Heart left ventricle (tissue), 16 donors: ENCODE measurements around the gene DNAJB2. TPM values are rescaled to one million over a fixed set of nuclear protein-coding genes. Genes with fewer than 3 reads are reported as not detected.

ENCODE experiments used
- ATAC-seq, 4 donors: fragments of 200-7000 bp; cut with Tn5 transposase; one replicate each; pipeline ENCODE4 v1.9.1; 2020 to 2022; ENCODE audit warnings: moderate library complexity in 4 of 4, mild to moderate bottlenecking in 3 of 4, moderate number of reproducible peaks in 1 of 4
- DNase-seq, 5 donors: peaks; one replicate each; pipeline ENCODE4 v3.0.0-alpha.2; 2020
- H3K27ac ChIP-seq, 12 donors: fragments of 200-600 bp; sonication (generic) in 4 of 12; one replicate each; pipeline versions ENCODE4 v1.5.0 to v1.8.0; 2016 to 2022; ENCODE audit warnings: mild to moderate bottlenecking in 2 of 12
- H3K27me3 ChIP-seq, 9 donors: fragments of 200-600 bp; sonication (generic) in 2 of 9; one replicate each; pipeline versions ENCODE4 v1.5.1 to v1.8.0; 2016 to 2022; ENCODE audit warnings: mild to moderate bottlenecking in 3 of 9
- H3K36me3 ChIP-seq, 9 donors: fragments of 200-600 bp; sonication (generic) in 2 of 9; one replicate each; pipeline versions ENCODE4 v1.5.0 to v1.8.0; 2018 to 2022; ENCODE audit warnings: mild to moderate bottlenecking in 2 of 9
- H3K4me1 ChIP-seq, 12 donors: fragments of 200-600 bp; sonication (generic) in 4 of 12; one replicate each; pipeline versions ENCODE4 v1.5.0 to v1.8.0; 2016 to 2022; ENCODE audit warnings: mild to moderate bottlenecking in 3 of 12
- H3K4me3 ChIP-seq, 12 donors: fragments of 200-600 bp; sonication (generic) in 4 of 12; one replicate each; pipeline versions ENCODE4 v1.5.0 to v1.8.0; 2017 to 2022; ENCODE audit warnings: mild to moderate bottlenecking in 9 of 12, moderate library complexity in 4 of 12
- H3K9me3 ChIP-seq, 12 donors: fragments of 200-600 bp; sonication (generic) in 4 of 12; one replicate each; pipeline versions ENCODE4 v1.5.0 to v1.8.0; 2016 to 2022; ENCODE audit warnings: mild to moderate bottlenecking in 1 of 12
- POLR2A ChIP-seq, 2 donors: fragments of 450-650 bp; IDR thresholded peaks; one replicate each; pipeline ENCODE4 v1.6.1; 2017; ENCODE audit warnings: antibody characterized with exemption in 2 of 2, mild to moderate bottlenecking in 2 of 2, moderate library complexity in 2 of 2
- WGBS, 4 donors: extraction: QIAGEN DNeasy Blood & Tissue Kit in 2 of 4; methylation state at CpG; one replicate each; pipeline versions ENCODE4 v1.1.5 to v1.1.7; 2013 to 2018; 5-methylcytosine and 5-hydroxymethylcytosine counted together
- intact Hi-C, 10 donors: fragments of 100-400 bp; cut with DNase I; formaldehyde crosslinking; loops; one replicate each; pipeline versions ENCODE4 v1.11.1 to v1.14.2; 2022
- polyA plus RNA-seq, 2 donors: library from polyadenylated mRNA; stranded (reverse); fragments of 200-250 nt; gene quantifications; one replicate each; pipeline ENCODE4 v1.2.3, GENCODE V29; 2013
- total RNA-seq, 9 donors: library from RNA; depleted of rRNA in 2 of 9; stranded (reverse); fragments of >200 nt in 2 of 9; fragmentation: NEBNext Ultra II Directional in 3 of 9; extraction: Animal tissue kit (Norgen Biotek cat#: 25700) in 3 of 9; gene quantifications; one replicate each; pipeline versions ENCODE4 v1.1.0 to v1.2.4, GENCODE V29; 2016 to 2023
- TF ChIP-seq, protein P1 (sequence below), 12 donors: fragments of 200-600 bp; sonication (generic) in 4 of 12; IDR thresholded peaks; one replicate each; pipeline versions ENCODE4 v1.5.0 to v1.8.0; 2018 to 2022; ENCODE audit warnings: antibody characterized with exemption in 12 of 12, mild to moderate bottlenecking in 5 of 12
- donor health status: ischemic (EF 13 %, LVEDD 7.1; RV severe dilation, severe dysfunction).
- donor health status: healthy with polysubstance abuse.
- donor health status: DM: no; HTN: yes; CAD: no.
- donor health status: DM: no; HTN: no; CAD: no.
- donor health status: ischemic (EF 25% LVEDD 6.9; RV normal size, moderate dysfunction).
- donor health status: ischemic (EF 25% LVEDD 5.7; RV mildly dilated, moderate dysfunction).
- donor health status: healthy.
- donor health status: DM: yes; HTN: yes; CAD: no.
- donor health status: ischemic (EF 35%, LVEDD 5.7; RV mildly dilated, moderate dysfunction).
- donor health status: nonischemic (EF 11% LVEDD 7.7; RV severe dilation, severe dysfunction).
- donor health status: DM: yes; HTN: yes; CAD: no.
- donor health status: PGD.
- donor health status: ischemic (EF 29% LVEDD 5.4; RV normal size, mild dysfunction).
- donor health status: nonischemic (EF 23%, LVEDD 6.1; RV moderate dilation, normal function).

Gene DNAJB2
- total and polyA plus RNA-seq, 11 donors: 61.3 to 181 (median 74.9) TPM

DNA sequence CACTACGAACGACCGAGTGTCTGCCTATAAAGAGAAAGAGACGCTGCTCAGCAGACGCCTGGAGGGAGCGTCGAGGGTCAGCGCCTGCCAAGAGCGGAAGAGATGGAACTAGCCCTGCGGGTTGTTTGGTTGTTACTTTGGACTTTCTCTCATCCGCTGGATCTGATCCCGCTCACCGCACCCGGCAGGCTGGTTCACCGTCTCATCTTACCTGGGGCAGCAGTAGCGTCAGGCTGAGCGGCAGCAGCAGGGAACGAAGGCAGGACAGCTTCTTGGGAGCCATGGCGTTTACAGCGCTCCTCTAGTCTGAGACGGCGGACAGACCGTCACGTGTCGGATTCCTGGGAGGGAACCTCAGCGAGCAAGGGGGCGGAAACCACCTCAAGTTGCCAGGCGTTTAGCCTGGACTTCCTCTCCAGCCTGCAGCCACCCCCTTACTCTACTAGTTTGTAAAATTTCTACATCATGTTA is 35.8 kb upstream of the DNAJB2 start:
- no peak for TF ChIP-seq POLR2A (IDR thresholded peaks at IDR 0.05)
- TF ChIP-seq, protein P1, sequence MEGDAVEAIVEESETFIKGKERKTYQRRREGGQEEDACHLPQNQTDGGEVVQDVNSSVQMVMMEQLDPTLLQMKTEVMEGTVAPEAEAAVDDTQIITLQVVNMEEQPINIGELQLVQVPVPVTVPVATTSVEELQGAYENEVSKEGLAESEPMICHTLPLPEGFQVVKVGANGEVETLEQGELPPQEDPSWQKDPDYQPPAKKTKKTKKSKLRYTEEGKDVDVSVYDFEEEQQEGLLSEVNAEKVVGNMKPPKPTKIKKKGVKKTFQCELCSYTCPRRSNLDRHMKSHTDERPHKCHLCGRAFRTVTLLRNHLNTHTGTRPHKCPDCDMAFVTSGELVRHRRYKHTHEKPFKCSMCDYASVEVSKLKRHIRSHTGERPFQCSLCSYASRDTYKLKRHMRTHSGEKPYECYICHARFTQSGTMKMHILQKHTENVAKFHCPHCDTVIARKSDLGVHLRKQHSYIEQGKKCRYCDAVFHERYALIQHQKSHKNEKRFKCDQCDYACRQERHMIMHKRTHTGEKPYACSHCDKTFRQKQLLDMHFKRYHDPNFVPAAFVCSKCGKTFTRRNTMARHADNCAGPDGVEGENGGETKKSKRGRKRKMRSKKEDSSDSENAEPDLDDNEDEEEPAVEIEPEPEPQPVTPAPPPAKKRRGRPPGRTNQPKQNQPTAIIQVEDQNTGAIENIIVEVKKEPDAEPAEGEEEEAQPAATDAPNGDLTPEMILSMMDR (IDR thresholded peaks at IDR 0.05): no peak
- Histone ChIP-seq H3K4me3 (peak overlapping the region in 6 of 12 donors; percentile 12 to 49 (median 30)), H3K4me1 (peaks cover 0 to 34% (median 15%) of the 10 kb centered on the region in 12 donors), H3K9me3 (no peaks in the 10 kb centered on the region), H3K36me3 (peaks cover 0 to 30% (median 21%) of the 10 kb centered on the region in 9 donors), H3K27ac (peak overlapping the region in 1 of 12 donors; percentile 4), H3K27me3 (no peaks in the 10 kb centered on the region)
- 38 to 48% (median 46%) methylated on average over 28 of the region's 28 CpGs for WGBS, 4 donors
- ATAC-seq: no peak
- DNase-seq: peak in 2 of 5 donors; percentile 40 to 43
- intact Hi-C loops: loop anchor here in 1 of 10 donors (10.0 kb wide), 1 partner anchor 51 kb away; no protein-coding TSS in a partner anchor

DNA sequence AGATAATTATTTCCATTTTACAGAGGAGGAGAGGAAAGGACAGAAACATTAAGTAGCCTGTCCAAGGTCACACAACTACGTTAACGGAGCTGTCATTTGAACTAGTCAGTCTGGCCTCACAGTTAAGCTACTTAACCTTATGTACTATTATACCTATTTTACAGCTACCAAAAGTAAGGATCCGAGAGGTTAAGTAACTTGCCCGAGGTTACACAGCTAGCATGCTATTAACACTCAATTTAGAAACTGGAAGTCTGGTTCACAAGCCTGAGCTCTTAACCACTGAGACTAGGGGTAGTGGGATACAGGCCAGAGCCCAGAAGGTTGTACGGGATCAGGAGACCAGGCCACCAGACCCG is 34.4 kb upstream of the DNAJB2 start:
- peaks cover 5 to 49% (median 27%) of the 10 kb centered on the region in 12 donors for H3K4me1 ChIP-seq
- no peak for ATAC-seq
- DNase-seq: no peak
- no peaks in the 10 kb centered on the region for H3K9me3 ChIP-seq
- H3K36me3 ChIP-seq: peaks cover 0 to 26% (median 17%) of the 10 kb centered on the region in 9 donors
- TF ChIP-seq POLR2A (IDR thresholded peaks at IDR 0.05): no peak
- TF ChIP-seq, protein P1 (IDR thresholded peaks at IDR 0.05): no peak
- H3K27ac ChIP-seq: peak overlapping the region; percentile 77 to 98 (median 93)
- 31 to 46% (median 43%) methylated on average over 6 of the region's 6 CpGs for WGBS, 4 donors
- H3K27me3 ChIP-seq: no peaks in the 10 kb centered on the region
- intact Hi-C loops: loop anchor here in 4 of 10 donors (1.0 to 10.0 kb wide), 4 partner anchors 15 to 50 kb away; partner anchors contain the start of genes ANKZF1 (in 1 of the 4), ATG9A (in 1 of the 4) and DNAJB2 (in 1 of the 4)
- peak overlapping the region; percentile 67 to 95 (median 84) for H3K4me3 ChIP-seq

DNA sequence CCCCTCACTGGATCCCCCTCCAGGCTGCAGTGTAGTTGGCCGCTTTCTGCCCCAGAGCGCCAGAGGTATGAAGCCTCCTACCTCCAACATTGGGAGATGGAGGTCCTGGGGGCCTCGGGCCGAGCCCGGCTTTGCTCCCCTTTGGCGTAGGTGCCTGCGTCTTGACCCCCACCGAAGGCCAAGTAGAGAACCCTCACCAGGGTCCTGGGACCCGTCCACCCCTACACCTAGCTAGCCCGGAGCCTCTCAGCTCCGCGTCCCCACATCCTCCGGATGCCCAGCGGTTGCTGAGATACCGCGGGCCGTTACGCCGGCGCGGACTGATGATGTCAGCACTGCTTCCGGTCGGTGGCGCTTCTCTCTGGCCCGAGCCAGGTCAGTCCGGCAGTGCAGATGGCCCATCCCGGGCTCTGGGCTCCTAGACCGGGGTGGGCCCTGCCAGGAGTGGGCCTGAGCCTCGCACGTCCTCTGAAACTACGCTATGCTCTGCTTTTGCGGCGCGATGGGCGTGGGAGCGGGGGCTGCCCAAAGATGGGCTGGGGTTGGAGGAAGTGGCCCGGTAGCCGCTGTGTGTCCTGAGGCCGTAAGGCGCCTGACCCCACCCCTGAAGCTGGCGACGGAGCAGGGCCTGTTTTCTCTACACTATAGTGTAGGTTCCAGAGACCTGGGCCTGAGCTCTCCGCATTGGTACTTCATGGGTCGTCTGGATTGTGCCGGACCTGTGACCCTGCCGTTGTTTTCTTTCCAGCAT is 33.8 kb upstream of the DNAJB2 start, which contains the start of the genes GLB1L and STK16:
TSS of gene GLB1L (minus strand) at position 297 of the 751 bp plus-strand sequence. CDS start 1,871 bp downstream, outside the sequence.
TSS of gene STK16 (plus strand) at position 332 of the 751 bp plus-strand sequence. CDS start 521 bp downstream, outside the sequence.
- Histone ChIP-seq H3K4me1 (peaks cover 6 to 54% (median 33%) of the 10 kb centered on the region in 12 donors), H3K27me3 (no peaks in the 10 kb centered on the region), H3K4me3 (peak within 1 kb of the TSS; percentile 67 to 95 (median 84)), H3K9me3 (no peaks in the 10 kb centered on the region), H3K27ac (peak within 1 kb of the TSS; percentile 77 to 98 (median 93)), H3K36me3 (peaks cover 0 to 30% (median 20%) of the 10 kb centered on the region in 9 donors)
- TF ChIP-seq POLR2A (IDR thresholded peaks at IDR 0.05): peak in 1 of 2 donors; percentile 80
- TF ChIP-seq, protein P1 (IDR thresholded peaks at IDR 0.05): no peak
- peak; percentile 94 to 97 (median 95) for DNase-seq
- ATAC-seq: peak; percentile 85 to 95 (median 95)
- WGBS, 4 donors: 0 to 1% (median 0%) methylated on average over 23 to 46 of the region's 46 CpGs
- intact Hi-C loops: loop anchor here in 4 of 10 donors (1.0 to 10.0 kb wide), 4 partner anchors 16 to 49 kb away; partner anchors contain the start of genes ANKZF1 (in 1 of the 4), ATG9A (in 1 of the 4) and DNAJB2 (in 1 of the 4)

DNA sequence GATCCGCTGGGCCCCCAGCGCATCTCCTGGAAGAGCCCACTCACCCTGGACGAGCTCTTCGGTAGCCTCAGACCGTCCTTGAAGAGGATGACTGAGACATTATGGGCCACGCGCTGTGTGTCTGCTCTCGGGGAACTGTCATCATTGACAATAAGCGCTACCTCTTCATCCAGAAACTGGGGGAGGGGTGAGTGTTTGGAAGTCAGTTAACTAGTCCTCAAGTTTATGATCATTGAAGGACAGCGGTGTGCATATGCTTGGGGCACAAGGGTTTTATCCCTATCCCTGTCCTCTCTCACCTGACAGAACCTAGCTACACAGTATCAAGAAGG is 33.3 kb upstream of the DNAJB2 start:
- Histone ChIP-seq H3K4me1 (peaks cover 6 to 60% (median 36%) of the 10 kb centered on the region in 12 donors), H3K9me3 (no peaks in the 10 kb centered on the region), H3K27ac (peak overlapping the region; percentile 77 to 98 (median 93)), H3K4me3 (peak overlapping the region; percentile 67 to 95 (median 84)), H3K27me3 (no peaks in the 10 kb centered on the region), H3K36me3 (peaks cover 0 to 35% (median 24%) of the 10 kb centered on the region in 9 donors)
- WGBS, 4 donors: 14 to 18% (median 17%) methylated on average over 6 to 10 of the region's 10 CpGs
- TF ChIP-seq, protein P1 (IDR thresholded peaks at IDR 0.05): no peak
- ATAC-seq (no peak), DNase-seq (no peak)
- intact Hi-C loops: loop anchor here in 4 of 10 donors (1.0 to 10.0 kb wide), 5 partner anchors 17 to 49 kb away; partner anchors contain the start of genes ZFAND2B (in 2 of the 4), ANKZF1 (in 1 of the 4), ATG9A (in 1 of the 4) and DNAJB2 (in 1 of the 4)
